BLaER1 treated with 17β-estradiol and CSF1 and Interleukin-3, amounts not matched to agents 10 nM and 100 nM (cell line): Measurements from ENCODE around the gene C6orf132.

Experiments used
- H3K27ac ChIP-seq, 11 experiments: shearing (Covaris generic); formaldehyde crosslinking; 2 replicates each; pipeline ENCODE4 v1.8.1; 2022
- H3K27me3 ChIP-seq, 11 experiments: shearing (Covaris generic); formaldehyde crosslinking; 2 replicates each; pipeline ENCODE4 v1.8.1; 2022
- H3K36me3 ChIP-seq, 11 experiments: shearing (Covaris generic); formaldehyde crosslinking; 2 replicates each; pipeline ENCODE4 v1.8.1; 2022
- H3K4me1 ChIP-seq, 10 experiments: shearing (Covaris generic); formaldehyde crosslinking; 2 replicates each; pipeline ENCODE4 v1.8.1; 2022
- H3K4me2 ChIP-seq, 11 experiments: shearing (Covaris generic); formaldehyde crosslinking; 2 replicates each; pipeline ENCODE4 v1.8.1; 2022
- H3K4me3 ChIP-seq, 10 experiments: shearing (Covaris generic); formaldehyde crosslinking; 2 replicates each; pipeline ENCODE4 v1.8.1; 2022
- H3K9ac ChIP-seq, 11 experiments: shearing (Covaris generic); formaldehyde crosslinking; 2 replicates each; pipeline ENCODE4 v1.8.1; 2022
- H3K9me3 ChIP-seq, 11 experiments: shearing (Covaris generic); formaldehyde crosslinking; replicated peaks in 1 of 11; 2 replicates each; pipeline ENCODE4 v1.8.1; 2022
- H4K20me1 ChIP-seq, 11 experiments: shearing (Covaris generic); formaldehyde crosslinking; 2 replicates each; pipeline ENCODE4 v1.8.1; 2022
- Cebpa-rat ChIP-seq, 11 experiments: shearing (Covaris generic); IDR thresholded peaks; 2 replicates each; pipeline ENCODE4 v1.8.1; 2022

Gene C6orf132

GRCh38 chr6:42133926-42134325 is 8.5 kb downstream of the C6orf132 start:
- Histone ChIP-seq H3K27ac (no peak overlapping the region), H3K9me3 (no peaks in the 10 kb centered on the region), H3K27me3 (no peaks in the 10 kb centered on the region; a peak in 1 of 22 replicates), H3K4me1 (peaks cover 5 to 13% (median 11%) of the 10 kb centered on the region in 10 experiments), H3K4me3 (no peak overlapping the region), H4K20me1 (no peaks in the 10 kb centered on the region), H3K36me3 (no peaks in the 10 kb centered on the region), H3K9ac (no peak overlapping the region), H3K4me2 (no peak overlapping the region)
- no peak for TF ChIP-seq Cebpa-rat (IDR thresholded peaks at IDR 0.05)

- H3K9me3 ChIP-seq, result no peaks in the 10 kb centered on the region
- H3K4me2 ChIP-seq, result no peak overlapping the region
- H3K4me3 ChIP-seq, result no peak overlapping the region
- no peaks in the 10 kb centered on the region for H3K27me3 ChIP-seq
- peaks cover 1 to 5% (median 4%) of the 10 kb centered on the region in 10 experiments for H3K4me1 ChIP-seq
- TF ChIP-seq Cebpa-rat (IDR thresholded peaks at IDR 0.05), result no peak
- no peaks in the 10 kb centered on the region for H4K20me1 ChIP-seq
- no peak overlapping the region for H3K27ac ChIP-seq
- no peaks in the 10 kb centered on the region for H3K36me3 ChIP-seq
- no peak overlapping the region for H3K9ac ChIP-seq
Measured at GRCh38 chr6:42131531-42131930, 10.9 kb downstream of the C6orf132 start.

- H3K4me1 ChIP-seq, result peaks cover 0 to 5% (median 0%) of the 10 kb centered on the region in 10 experiments; a peak in 3 of 20 replicates
- H3K36me3 ChIP-seq, result no peaks in the 10 kb centered on the region
- TF ChIP-seq Cebpa-rat (IDR thresholded peaks at IDR 0.05), result no peak
Measured at GRCh38 chr6:42129360-42129676, 13.1 kb downstream of the C6orf132 start.

GRCh38 chr6:42128460-42129359 is 13.7 kb downstream of the C6orf132 start:
- Histone ChIP-seq H3K4me2 (no peak overlapping the region), H3K4me1 (peaks cover 0 to 7% (median 0%) of the 10 kb centered on the region in 10 experiments; a peak in 3 of 20 replicates), H3K9me3 (no peaks in the 10 kb centered on the region), H3K27ac (no peak overlapping the region), H4K20me1 (no peaks in the 10 kb centered on the region), H3K27me3 (no peaks in the 10 kb centered on the region), H3K36me3 (no peaks in the 10 kb centered on the region), H3K9ac (no peak overlapping the region), H3K4me3 (no peak overlapping the region)
- no peak for TF ChIP-seq Cebpa-rat (IDR thresholded peaks at IDR 0.05)

More at GRCh38 chr6:42129360-42129676, 13.1 kb downstream of the C6orf132 start:
- no peaks in the 10 kb centered on the region for H3K9me3 ChIP-seq
- no peaks in the 10 kb centered on the region for H3K27me3 ChIP-seq
- H3K4me2 ChIP-seq, result no peak overlapping the region
- H3K4me3 ChIP-seq, result no peak overlapping the region
- H3K27ac ChIP-seq, result no peak overlapping the region
- no peaks in the 10 kb centered on the region for H4K20me1 ChIP-seq
- H3K9ac ChIP-seq, result no peak overlapping the region

GRCh38 chr6:42125663-42126062 is 16.8 kb downstream of the C6orf132 start:
- Histone ChIP-seq H3K9ac (no peak overlapping the region), H3K4me1 (peaks cover 0 to 10% (median 0%) of the 10 kb centered on the region in 10 experiments; a peak in 3 of 20 replicates), H3K36me3 (no peaks in the 10 kb centered on the region), H4K20me1 (no peaks in the 10 kb centered on the region), H3K4me2 (peak overlapping the region in 3 of 11 experiments; percentile 0 to 13 (median 2); a peak in 2 of 22 replicates), H3K27ac (peak overlapping the region in 3 of 11 experiments; percentile 13 to 43 (median 22); a peak in 4 of 22 replicates), H3K9me3 (no peaks in the 10 kb centered on the region), H3K4me3 (no peak overlapping the region), H3K27me3 (no peaks in the 10 kb centered on the region)
- no peak for TF ChIP-seq Cebpa-rat (IDR thresholded peaks at IDR 0.05)

GRCh38 chr6:42125231-42125630 is 17.2 kb downstream of the C6orf132 start:
- no peaks in the 10 kb centered on the region for H3K36me3 ChIP-seq
- no peaks in the 10 kb centered on the region for H3K9me3 ChIP-seq
- H3K27ac ChIP-seq, result peak overlapping the region in 3 of 11 experiments; percentile 13 to 43 (median 22); a peak in 4 of 22 replicates
- no peaks in the 10 kb centered on the region for H4K20me1 ChIP-seq
- TF ChIP-seq Cebpa-rat (IDR thresholded peaks at IDR 0.05), result no peak
- H3K9ac ChIP-seq, result no peak overlapping the region
- no peak overlapping the region for H3K4me3 ChIP-seq
- H3K27me3 ChIP-seq, result no peaks in the 10 kb centered on the region
- peak overlapping the region in 3 of 11 experiments; percentile 0 to 13 (median 2); a peak in 2 of 22 replicates for H3K4me2 ChIP-seq
- H3K4me1 ChIP-seq, result peaks cover 0 to 10% (median 0%) of the 10 kb centered on the region in 10 experiments; a peak in 3 of 20 replicates

- no peak overlapping the region for H3K27ac ChIP-seq
- H3K36me3 ChIP-seq, result no peaks in the 10 kb centered on the region
- H3K27me3 ChIP-seq, result no peaks in the 10 kb centered on the region
- no peak for TF ChIP-seq Cebpa-rat (IDR thresholded peaks at IDR 0.05)
- H3K9ac ChIP-seq, result no peak overlapping the region
- H3K4me1 ChIP-seq, result peaks cover 0 to 10% (median 0%) of the 10 kb centered on the region in 10 experiments; a peak in 3 of 20 replicates
- no peak overlapping the region; a peak in 1 of 22 replicates for H3K4me2 ChIP-seq
- no peaks in the 10 kb centered on the region for H3K9me3 ChIP-seq
- H3K4me3 ChIP-seq, result no peak overlapping the region
- no peaks in the 10 kb centered on the region for H4K20me1 ChIP-seq
Measured at GRCh38 chr6:42124223-42124836, 18.1 kb downstream of the C6orf132 start.

- no peak overlapping the region for H3K27ac ChIP-seq
- H4K20me1 ChIP-seq, result no peaks in the 10 kb centered on the region
- H3K9ac ChIP-seq, result no peak overlapping the region
- H3K36me3 ChIP-seq, result no peaks in the 10 kb centered on the region
- H3K4me3 ChIP-seq, result no peak overlapping the region
- no peak for TF ChIP-seq Cebpa-rat (IDR thresholded peaks at IDR 0.05)
- H3K4me2 ChIP-seq, result peak overlapping the region in 1 of 11 experiments; percentile 45; a peak in 1 of 22 replicates
- peaks cover 0 to 10% (median 0%) of the 10 kb centered on the region in 10 experiments; a peak in 3 of 20 replicates for H3K4me1 ChIP-seq
- no peaks in the 10 kb centered on the region for H3K27me3 ChIP-seq
- no peaks in the 10 kb centered on the region for H3K9me3 ChIP-seq
Measured at GRCh38 chr6:42123379-42124103, 18.9 kb downstream of the C6orf132 start.
